ENCODE data around the gene SIRT5. TPM values are rescaled to one million over a fixed set of nuclear protein-coding genes. Genes with fewer than 3 reads are reported as not detected.

Gene SIRT5
- total and polyA plus RNA-seq, 2 experiments from 2014 or later = 9.8 to 13.1 TPM

DNA sequence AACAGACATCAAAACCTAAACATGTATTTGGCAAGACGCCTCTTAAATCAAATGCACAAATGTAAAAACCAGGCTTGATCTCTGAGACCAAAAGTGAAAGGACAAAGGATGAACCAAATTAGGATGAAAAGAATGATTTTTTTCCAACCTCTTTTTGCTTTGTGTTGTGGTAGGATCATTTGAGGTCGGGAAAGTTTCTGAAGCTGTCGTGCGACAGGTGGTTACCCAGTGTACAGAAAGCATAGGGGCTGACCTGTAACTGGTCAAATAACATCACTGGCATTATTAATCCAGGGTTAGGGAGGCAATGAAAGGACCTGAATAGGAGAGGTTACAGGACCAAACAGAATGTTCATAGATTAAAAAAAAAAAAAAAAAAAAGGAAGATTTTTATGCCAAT lies 22.7 kb downstream of the SIRT5 start:
- DNase-seq (ENCODE audit: low spot score) = no peak
- Histone ChIP-seq H3K36me3 (ENCODE audit: insufficient read depth) (peaks cover 13% of the 10 kb centered on the region; the same call in 1 of the 2 replicates), H2AFZ (no peak overlapping the region), H4K20me1 (replicated peaks; ENCODE audit: insufficient read depth) (no peaks in the 10 kb centered on the region; the same call in 1 of the 2 replicates), H3K4me3 (no peak overlapping the region), H3K79me2 (replicated peaks; ENCODE audit: insufficient read depth) (no peaks in the 10 kb centered on the region), H3K9me2 (ENCODE audit: insufficient read depth) (no peaks in the 10 kb centered on the region), H3F3A (replicated peaks; ENCODE audit: low read depth) (no peaks in the 10 kb centered on the region), H3K4me1 (ENCODE audit: insufficient read depth) (no peaks in the 10 kb centered on the region), H3K4me2 (no peak overlapping the region), H3K27me3 (ENCODE audit: insufficient read depth) (no peaks in the 10 kb centered on the region), H3K27ac (ENCODE audit: low read depth) (no peak overlapping the region)
- Mint-ChIP-seq H3K4me3 (no peak overlapping the region), H3K36me3 (ENCODE audit: low read depth) (peaks cover 28% of the 10 kb centered on the region), H3K27ac (no peak overlapping the region), H3K4me1 (peaks cover 4% of the 10 kb centered on the region; the same call in 2 of the 3 replicates), H3K27me3 (ENCODE audit: insufficient read depth, low read depth, poor library complexity) (no peaks in the 10 kb centered on the region), H3K9me3 (no peaks in the 10 kb centered on the region)
- no peak for ATAC-seq
- TF ChIP-seq JUNB (IDR thresholded peaks at IDR 0.05; ENCODE audit: unreplicated experiment) = no peak
- TF ChIP-seq NANOG (IDR thresholded peaks at IDR 0.05; ENCODE audit: borderline replicate concordance) = no peak
- TF ChIP-seq, protein P1, sequence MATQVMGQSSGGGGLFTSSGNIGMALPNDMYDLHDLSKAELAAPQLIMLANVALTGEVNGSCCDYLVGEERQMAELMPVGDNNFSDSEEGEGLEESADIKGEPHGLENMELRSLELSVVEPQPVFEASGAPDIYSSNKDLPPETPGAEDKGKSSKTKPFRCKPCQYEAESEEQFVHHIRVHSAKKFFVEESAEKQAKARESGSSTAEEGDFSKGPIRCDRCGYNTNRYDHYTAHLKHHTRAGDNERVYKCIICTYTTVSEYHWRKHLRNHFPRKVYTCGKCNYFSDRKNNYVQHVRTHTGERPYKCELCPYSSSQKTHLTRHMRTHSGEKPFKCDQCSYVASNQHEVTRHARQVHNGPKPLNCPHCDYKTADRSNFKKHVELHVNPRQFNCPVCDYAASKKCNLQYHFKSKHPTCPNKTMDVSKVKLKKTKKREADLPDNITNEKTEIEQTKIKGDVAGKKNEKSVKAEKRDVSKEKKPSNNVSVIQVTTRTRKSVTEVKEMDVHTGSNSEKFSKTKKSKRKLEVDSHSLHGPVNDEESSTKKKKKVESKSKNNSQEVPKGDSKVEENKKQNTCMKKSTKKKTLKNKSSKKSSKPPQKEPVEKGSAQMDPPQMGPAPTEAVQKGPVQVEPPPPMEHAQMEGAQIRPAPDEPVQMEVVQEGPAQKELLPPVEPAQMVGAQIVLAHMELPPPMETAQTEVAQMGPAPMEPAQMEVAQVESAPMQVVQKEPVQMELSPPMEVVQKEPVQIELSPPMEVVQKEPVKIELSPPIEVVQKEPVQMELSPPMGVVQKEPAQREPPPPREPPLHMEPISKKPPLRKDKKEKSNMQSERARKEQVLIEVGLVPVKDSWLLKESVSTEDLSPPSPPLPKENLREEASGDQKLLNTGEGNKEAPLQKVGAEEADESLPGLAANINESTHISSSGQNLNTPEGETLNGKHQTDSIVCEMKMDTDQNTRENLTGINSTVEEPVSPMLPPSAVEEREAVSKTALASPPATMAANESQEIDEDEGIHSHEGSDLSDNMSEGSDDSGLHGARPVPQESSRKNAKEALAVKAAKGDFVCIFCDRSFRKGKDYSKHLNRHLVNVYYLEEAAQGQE (IDR thresholded peaks at IDR 0.05; ENCODE audit: unreplicated experiment) = no peak
- TF ChIP-seq ZNF114 (CRISPR knock-in tag; IDR thresholded peaks at IDR 0.05) = no peak
- TF ChIP-seq, protein P2, sequence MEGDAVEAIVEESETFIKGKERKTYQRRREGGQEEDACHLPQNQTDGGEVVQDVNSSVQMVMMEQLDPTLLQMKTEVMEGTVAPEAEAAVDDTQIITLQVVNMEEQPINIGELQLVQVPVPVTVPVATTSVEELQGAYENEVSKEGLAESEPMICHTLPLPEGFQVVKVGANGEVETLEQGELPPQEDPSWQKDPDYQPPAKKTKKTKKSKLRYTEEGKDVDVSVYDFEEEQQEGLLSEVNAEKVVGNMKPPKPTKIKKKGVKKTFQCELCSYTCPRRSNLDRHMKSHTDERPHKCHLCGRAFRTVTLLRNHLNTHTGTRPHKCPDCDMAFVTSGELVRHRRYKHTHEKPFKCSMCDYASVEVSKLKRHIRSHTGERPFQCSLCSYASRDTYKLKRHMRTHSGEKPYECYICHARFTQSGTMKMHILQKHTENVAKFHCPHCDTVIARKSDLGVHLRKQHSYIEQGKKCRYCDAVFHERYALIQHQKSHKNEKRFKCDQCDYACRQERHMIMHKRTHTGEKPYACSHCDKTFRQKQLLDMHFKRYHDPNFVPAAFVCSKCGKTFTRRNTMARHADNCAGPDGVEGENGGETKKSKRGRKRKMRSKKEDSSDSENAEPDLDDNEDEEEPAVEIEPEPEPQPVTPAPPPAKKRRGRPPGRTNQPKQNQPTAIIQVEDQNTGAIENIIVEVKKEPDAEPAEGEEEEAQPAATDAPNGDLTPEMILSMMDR (conservative IDR thresholded peaks at IDR 0.05; ENCODE audit: low read depth in 2 of 2) = no peak

GRCh38 chr6:13600036-13600435 lies 25.6 kb downstream of the SIRT5 start:
- Mint-ChIP-seq H3K27me3 (ENCODE audit: insufficient read depth, low read depth, poor library complexity) (peaks cover 3% of the 10 kb centered on the region), H3K4me3 (no peak overlapping the region), H3K27ac (no peak overlapping the region), H3K36me3 (ENCODE audit: low read depth) (peaks cover 27% of the 10 kb centered on the region; the same call in 2 of the 3 replicates), H3K4me1 (peaks cover 4% of the 10 kb centered on the region; the same call in 2 of the 3 replicates), H3K9me3 (no peaks in the 10 kb centered on the region)
- H3F3A ChIP-seq (replicated peaks; ENCODE audit: low read depth) = no peaks in the 10 kb centered on the region
- H3K4me2 ChIP-seq = no peak overlapping the region
- DNase-seq (ENCODE audit: low spot score) (no peak), ATAC-seq (no peak)
- H4K20me1 ChIP-seq (replicated peaks; ENCODE audit: insufficient read depth) = no peaks in the 10 kb centered on the region; the same call in 1 of the 2 replicates
- H3K9me2 ChIP-seq (ENCODE audit: insufficient read depth) = no peaks in the 10 kb centered on the region
- no peaks in the 10 kb centered on the region for H3K4me1 ChIP-seq (ENCODE audit: insufficient read depth)
- H2AFZ ChIP-seq = no peak overlapping the region
- H3K4me3 ChIP-seq = no peak overlapping the region
- no peaks in the 10 kb centered on the region for H3K27me3 ChIP-seq (ENCODE audit: insufficient read depth)
- H3K27ac ChIP-seq (ENCODE audit: low read depth) = no peak overlapping the region
- peaks cover 13% of the 10 kb centered on the region; the same call in 1 of the 2 replicates for H3K36me3 ChIP-seq (ENCODE audit: insufficient read depth)
- H3K79me2 ChIP-seq (replicated peaks; ENCODE audit: insufficient read depth) = no peaks in the 10 kb centered on the region
- TF ChIP-seq CREB1 (CRISPR knock-in tag; IDR thresholded peaks at IDR 0.05; ENCODE audit: low read depth) (no peak), ETS1 (IDR thresholded peaks at IDR 0.05) (no peak), ZNF331 (CRISPR knock-in tag; IDR thresholded peaks at IDR 0.05; ENCODE audit: low read depth) (no peak), ZNF114 (CRISPR knock-in tag; IDR thresholded peaks at IDR 0.05) (no peak), JUNB (IDR thresholded peaks at IDR 0.05; ENCODE audit: unreplicated experiment) (no peak)
- TF ChIP-seq, protein P1 (IDR thresholded peaks at IDR 0.05; ENCODE audit: unreplicated experiment) = no peak
- TF ChIP-seq, protein P2 (conservative IDR thresholded peaks at IDR 0.05; ENCODE audit: low read depth in 2 of 2) = no peak

All from GM23338 (cell line).